Measurements from ENCODE around the gene VSTM2L.
"Not testable (repeated sequence)": the region's sequence is repeated elsewhere in the genome, so short reads cannot be mapped to it uniquely, and the experiment has no call there.

The VSTM2L gene, protein sequence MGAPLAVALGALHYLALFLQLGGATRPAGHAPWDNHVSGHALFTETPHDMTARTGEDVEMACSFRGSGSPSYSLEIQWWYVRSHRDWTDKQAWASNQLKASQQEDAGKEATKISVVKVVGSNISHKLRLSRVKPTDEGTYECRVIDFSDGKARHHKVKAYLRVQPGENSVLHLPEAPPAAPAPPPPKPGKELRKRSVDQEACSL

DNA sequence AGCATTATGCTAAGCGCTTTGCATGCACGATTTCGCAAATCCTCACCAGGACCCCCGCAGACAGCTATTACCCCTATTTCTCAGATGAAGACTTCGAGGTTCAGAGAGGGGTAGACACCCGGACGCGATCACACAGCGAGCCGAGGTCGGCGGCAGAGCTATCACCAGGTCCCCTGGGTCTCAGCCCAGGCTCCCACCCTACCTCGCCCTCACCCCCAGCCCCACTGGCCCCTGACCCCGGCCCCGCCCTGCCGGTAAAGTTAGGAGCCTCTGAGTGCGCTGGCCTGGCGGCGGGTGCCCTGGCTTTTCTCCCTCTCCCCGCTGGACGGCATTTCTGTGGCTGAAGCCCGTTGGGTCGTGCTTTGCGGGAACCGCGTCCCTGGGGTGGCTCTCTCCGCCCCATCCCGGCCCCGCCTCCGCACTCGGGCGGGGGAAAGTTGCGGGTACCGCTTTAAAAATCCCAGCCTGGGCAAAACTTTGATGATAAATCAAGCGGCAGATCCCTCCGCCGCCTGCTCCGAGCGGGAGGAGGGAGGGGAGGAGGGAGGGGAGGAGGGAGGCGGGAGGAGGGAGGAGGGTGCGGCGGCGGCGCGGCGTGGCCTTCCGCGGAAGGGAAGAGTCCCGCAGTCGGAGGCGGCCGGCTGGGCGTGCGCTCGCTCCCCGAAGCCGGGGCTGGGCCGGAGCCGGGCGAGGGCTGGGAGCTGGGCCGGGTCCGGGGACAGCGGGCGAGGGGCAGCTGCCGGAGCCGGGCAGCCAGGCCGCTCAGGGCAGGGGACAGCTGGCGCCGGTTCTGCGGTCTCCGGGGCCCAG, at the start of gene VSTM2L:
Gene VSTM2L (plus strand): TSS at position 624 of the 810 bp plus-strand sequence. CDS start 224 bp downstream, outside the sequence.
- peak; percentile 63 for DNase-seq

DNA sequence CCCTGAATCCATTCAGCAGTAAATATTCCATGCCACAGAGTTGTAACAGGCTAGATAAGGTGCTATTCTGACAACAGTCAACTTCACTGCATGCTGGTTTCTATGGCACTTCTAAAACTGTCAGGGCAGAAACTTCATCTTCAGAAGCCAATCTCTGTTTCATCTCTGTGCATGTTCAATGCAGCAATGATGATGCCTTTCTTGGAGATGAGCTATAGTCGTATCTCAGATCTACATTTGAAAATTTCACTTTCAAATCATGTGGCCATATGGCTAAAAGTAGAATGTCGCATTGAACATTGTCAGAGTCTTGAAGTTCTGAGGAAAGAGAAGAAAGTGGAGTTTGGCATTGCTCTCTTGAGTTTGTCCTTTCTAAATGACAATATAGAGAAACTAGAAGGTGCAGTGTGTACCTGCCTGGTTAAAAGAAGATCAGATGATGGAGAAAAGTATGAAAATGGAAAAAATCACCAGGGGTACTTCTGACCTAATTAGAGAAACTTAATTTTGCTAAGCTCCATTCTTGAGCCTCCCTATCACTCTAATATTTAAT, 49.0 kb upstream of the VSTM2L start:
- no peak for DNase-seq

DNA sequence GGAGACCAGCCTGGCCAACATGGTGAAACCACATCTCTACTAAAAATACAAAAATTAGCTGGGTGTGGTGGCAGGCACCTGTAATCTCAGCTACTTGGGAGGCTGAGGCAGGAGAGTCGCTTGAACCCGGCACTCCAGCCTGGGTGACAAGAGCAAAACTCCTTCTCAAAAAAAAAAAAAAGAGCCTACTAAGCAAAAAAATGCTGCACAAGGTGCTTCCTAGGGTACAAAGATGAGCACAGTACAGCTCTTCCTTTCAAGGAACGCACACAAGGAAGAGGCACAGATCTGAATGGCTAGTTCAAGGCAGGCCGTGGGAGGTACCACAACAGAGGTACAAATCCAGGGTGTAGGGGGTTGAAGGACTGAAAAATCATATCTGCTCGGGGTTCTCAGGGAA, 46.9 kb upstream of the VSTM2L start:
- DNase-seq, result not testable (repeated sequence)

DNA sequence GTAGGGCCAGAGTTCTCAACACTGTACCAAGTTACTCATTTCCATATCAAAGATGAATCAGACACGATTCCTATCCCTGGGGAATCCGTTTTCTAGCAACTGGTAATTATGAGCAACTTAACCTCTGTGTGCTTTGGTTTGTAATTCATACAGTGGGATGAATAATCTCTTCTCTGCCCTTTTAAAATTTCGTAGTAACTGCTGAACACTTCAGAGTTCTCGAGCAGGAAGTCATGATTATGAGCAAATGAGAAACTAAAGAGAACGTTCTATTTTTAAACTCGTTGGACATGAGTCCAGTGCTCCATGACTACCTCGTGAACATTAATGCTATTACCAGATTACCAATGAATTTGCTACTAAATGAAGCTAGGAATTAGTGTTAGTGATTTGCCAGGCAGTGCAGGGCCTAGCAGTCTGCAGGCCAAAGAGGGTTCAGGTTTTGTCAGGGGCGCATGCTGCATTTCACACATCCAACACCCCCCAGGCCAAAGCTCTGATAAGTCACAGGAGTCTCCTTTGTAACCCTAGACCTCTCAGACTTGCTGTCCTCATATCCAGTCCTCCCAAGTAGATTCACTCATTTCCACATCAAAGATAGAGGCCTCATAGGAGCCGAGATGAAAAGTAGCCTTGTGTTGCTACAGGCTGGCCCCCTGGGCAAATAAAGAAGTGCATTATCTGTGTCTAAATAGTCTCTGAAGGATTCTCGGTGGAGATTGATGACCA, 45.8 kb upstream of the VSTM2L start:
- peak; percentile 84 for DNase-seq

DNA sequence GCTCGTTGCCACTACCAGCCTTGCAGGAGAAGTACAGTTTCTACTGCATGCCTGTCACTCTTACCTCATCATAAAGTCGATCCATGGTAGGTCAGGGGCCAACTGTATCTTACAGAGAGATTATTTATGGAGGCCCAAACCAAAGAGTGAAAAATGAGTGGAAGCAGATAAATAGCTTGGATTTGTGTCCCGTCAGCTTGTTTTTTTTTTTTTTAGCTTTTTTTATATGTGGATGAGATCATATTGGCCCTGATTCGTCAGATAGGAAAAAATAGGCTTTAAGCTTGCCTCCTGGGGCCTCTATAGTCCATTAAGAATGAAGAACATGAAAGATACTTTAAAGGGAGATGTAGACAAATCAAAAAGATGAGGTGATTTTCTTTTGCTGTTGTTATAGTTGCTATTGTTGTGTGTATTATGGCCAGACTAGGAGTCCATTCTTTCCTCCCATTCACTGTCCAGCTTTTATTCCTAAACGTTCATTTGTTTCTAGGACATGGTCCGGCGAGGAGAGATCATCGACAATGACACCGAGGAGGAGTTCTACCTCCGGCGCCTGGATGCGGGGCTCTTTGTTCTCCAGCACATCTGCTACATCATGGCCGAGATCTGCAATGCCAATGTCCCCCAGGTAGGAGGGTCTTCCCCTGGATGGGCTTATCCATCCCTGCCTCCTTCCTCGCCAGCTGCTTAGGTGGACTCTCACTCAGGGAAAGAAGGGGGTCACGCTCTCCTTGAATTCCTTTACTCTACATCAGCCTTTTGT, 43.3 kb upstream of the VSTM2L start:
- DNase-seq, result no peak

DNA sequence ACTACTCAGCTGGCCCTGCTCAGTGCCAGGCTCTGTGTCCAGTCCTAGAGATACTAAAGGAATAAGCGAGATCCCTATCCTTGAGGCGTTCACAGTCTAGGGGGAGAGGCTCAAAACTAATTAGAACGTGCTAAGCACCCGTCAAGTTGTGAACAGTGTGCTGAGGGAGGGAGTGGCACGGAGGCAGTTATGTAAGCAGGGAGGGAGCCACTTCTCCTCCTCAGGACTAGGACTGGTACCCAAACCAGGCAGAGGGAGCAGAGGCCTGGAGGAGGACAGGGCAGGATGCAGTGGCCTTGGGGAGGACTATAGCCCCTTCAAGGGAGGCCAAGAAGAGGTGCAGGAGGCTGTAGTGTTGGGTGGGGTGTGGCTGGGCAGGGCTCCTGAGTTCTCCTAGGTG, 39.6 kb upstream of the VSTM2L start:
- DNase-seq, result no peak

DNA sequence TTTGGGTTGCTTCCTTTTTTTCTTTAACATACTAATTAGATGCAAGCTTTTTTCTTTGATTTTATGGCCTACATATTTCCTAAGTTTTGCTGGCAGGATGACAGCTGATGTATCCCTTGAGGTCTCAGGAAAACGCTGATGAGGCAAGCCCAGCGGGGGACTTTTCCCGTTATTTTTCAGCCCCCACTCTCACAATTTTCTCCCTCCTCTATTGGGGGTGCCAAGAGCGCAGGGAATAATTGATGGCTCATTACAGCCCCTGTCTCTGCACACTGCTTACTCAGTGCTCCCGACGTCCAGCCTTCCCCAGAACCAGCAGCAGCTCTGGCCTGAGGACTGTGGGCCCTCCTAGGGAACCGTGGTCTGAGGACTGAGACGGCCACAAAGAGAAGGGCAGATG, 38.6 kb upstream of the VSTM2L start:
- DNase-seq, result peak; percentile 85

DNA sequence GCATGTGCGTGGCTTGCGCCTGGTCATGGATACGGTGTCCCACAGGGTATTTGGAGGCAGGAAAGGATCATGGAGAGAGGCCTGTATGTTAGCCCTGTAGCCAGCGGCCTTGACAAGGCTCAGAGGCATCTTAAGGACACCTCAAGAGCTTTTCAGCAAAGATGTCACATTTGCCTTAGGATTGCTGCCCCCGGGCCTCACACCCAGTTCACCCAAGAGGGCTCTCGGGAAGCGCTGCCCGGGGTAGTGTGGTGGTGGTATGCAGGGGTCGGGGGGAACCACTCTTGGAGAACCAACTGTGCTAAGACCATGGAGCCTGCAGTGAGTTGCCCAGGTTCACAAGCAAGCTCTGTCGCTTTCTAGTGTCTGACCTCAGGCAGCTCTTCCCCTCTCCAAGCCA, 36.9 kb upstream of the VSTM2L start:
- DNase-seq, result no peak

DNA sequence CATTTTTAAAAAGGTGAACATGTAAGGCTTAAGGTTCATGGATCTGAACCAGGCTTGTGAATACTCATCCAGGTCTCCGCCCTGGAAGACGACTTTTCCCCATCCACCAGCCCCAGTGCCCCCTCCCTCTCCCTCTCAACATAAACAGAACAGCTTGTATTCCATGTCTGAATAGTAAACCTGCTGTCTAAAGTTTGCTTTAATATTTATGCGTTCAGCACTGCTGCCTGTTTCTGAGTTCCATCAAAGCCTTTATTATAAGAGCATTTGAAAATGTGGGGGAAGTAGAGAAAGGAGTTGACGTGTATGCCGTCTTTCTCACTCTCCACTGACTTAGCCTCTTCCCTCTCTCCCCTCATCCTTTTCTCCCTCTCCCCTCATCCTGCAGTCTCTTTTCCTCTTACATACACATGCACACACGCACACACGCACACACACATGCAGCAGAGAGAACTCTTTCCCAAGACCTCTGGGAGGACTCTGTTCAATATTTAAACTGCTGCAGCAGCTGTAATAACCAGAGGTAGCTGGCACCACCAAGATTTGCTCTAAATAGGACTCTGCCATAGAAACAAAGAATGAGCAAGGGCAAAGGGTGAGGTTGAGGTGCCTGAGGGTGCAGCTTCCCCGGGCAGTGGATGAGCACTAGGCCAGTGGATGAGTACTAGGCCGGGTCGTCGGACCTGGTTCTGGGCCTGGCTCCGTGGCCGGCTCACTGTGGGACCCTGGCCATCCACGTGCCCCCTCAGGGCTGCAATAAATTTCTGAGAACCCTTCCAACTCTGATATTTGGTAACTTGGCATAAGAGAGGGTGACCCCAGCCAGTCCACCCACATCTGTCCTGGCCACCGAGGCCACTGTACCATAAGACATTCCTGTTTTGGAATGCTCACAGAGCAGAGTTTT, 35.4 kb upstream of the VSTM2L start:
- DNase-seq, result no peak

DNA sequence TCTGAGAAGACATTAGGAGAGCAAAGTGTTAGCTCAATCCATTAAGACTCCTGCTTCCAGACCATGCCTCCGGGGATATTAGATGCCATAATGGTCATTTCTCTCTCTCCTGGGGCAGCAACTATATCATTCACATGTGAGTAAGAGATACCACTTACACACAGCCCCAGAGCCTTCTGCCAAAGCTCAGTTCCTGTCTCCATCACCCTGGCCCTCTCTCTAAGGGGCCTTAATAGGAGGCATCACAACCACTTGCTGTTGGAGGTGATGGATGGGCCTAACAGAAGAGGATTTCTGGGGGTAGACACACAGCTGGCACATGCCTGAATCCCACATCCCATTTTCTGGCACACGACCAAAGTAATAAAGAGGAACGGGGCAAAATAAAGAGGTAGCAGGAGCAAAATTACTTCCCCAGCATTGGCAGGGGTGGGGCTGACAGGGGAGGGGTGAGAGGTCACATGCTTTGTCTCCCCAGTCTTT, 34.0 kb upstream of the VSTM2L start:
- DNase-seq, result no peak

DNA sequence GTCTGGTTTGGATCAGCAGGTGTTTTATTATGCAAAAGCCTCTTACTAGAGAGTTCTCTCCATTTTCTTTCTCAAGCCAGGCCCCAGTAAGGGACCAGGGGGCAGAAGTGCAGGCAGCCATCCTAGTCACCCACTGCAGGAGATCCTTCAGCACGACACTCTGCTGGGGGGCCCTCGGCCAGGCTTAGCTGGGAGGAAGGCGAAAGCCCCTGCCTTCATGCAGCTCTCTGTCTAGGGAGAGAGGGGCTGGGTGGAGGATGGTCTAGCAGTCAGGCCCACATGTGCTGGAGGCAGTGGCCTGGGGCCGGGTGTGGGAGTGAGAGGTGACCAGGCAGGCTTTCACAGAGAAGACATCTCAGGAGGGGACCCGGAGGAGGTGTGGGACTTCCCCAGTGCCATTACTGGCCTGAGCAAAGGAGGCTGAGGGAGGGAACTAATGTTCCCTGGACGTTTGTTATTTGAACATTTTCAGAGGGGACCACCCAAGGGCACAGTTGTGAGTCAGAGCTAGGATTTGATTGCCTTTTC, 33.5 kb upstream of the VSTM2L start:
- no peak for DNase-seq

DNA sequence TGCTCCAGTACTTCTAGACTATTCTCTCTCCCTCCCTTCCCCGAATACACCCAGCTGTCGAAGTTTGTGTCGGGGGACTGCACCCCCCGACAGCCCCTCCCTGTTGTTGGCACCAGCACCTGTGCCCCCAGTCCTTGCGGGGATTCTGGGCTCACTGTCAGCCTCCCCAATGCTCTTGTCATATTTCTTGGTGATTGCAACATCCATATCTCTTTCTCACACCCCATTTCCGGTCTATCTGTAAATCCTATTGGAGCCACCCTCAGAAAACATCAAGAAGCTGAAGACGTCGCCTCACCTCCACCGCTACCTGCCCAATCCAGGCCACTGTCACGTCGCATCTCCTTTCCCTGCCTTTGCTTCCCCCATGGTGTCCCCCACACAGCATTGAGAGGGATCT, 32.6 kb upstream of the VSTM2L start:
- DNase-seq, result no peak

DNA sequence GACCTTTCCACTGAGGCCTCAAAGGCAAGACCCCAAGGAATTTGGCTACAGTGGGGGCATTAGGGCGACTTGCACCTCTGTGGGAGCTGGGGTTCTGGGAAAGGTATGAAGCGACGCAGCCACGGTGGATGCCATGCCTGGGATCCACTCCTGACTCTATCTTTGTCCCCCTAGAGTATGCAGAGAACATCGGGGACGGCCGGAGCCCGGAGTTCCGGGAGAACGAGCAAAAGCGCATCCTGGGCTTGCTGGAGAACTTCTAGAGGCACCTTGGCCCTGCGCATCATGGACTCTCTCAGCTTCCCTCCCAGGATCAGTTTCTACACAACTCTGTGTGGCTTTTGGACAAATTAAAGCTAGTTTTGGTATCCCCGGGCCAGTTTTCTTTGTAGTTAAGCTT, 31.2 kb upstream of the VSTM2L start:
- no peak for DNase-seq

DNA sequence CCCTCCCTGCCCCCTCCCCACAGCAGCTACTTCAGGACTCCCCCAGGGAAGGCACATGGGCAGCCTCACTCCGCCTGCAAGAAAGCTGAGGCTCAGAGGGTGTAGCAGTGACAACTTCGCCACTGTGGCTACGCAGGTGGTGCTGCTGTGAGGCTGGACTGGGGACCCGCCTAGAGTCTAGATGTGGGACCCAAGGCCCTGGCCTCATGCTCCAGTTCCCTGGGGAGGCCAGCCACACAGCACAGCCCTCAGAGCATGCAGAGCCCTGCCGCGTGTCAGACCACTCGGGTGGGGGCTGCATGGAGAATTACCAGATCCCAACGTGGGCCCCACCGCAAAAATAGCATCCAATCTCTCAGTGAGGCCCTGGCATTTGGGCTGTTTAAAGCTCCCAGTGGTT, 30.8 kb upstream of the VSTM2L start:
- no peak for DNase-seq

DNA sequence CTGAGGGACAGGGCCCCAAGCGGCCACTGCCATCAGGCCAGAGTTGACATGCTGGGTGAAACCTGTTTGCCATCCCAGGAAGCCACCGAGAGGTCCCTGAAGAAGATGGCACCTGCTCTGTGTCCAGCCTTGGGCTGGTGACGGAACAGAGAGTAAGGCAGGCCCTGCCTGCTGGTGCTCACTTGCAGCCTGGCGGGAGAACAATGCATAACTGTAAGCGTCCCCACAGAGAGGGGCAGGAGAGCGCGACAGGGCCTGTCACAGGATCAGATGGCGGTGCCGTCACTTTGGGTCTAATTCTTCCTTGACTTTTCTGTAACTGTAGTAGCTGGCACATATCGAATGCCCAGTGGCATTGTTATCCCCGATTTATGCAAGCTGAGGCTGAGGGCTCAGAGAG, 29.0 kb upstream of the VSTM2L start:
- DNase-seq, result no peak

DNA sequence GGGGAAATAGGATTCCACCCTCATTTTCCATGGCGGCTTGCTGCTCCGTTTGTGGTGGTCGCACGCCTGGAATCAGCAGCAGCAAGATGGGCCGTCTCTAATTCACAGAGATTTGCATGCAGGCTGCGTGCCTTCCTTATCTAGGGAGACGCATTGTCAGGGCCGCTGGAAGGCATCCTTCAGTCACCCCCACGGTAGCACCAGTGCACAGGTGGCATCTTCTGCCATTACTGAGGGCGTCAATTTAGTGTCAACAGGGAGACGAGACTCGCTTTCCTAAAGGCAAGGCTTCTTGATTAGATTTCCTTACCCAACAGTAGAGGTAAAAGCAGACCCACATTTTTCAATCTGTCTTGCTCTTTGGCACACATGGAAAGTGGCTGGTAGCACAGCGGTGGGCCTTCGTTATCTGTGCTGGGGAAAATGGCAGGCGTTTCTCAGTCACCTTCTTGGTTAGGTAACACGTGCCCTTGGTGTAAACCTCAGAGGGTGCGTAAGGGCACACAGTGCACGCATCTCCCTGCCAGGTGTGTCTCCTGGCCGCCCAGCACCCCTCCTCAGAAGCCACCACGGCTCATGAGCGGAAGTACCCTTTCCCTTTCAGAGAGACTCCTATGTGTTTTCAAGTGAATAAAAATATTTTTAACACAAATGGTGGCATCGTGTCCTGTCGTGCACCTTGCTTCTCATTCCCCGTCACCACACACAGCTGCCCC, 27.3 kb upstream of the VSTM2L start:
- no peak for DNase-seq

DNA sequence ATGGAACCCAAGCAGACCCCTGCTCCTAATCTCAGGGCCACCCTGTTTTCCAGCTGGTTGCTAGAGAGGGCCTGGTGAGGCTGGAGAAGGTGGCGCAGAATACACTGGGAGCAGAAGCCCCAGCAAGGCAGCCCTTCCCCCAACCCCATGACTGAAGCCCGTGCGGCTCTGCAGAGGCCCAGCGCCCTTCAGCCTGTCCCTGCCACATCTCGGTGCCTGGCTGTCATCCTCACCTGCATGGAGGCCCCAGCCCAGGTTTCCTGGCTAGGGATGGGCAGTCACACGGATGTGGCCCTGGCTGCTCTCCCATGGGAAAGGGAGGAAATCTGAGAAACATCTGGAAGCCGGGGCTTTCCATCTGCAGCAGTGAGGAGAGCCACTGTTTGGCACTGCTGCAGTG, 26.1 kb upstream of the VSTM2L start:
- no peak for DNase-seq

DNA sequence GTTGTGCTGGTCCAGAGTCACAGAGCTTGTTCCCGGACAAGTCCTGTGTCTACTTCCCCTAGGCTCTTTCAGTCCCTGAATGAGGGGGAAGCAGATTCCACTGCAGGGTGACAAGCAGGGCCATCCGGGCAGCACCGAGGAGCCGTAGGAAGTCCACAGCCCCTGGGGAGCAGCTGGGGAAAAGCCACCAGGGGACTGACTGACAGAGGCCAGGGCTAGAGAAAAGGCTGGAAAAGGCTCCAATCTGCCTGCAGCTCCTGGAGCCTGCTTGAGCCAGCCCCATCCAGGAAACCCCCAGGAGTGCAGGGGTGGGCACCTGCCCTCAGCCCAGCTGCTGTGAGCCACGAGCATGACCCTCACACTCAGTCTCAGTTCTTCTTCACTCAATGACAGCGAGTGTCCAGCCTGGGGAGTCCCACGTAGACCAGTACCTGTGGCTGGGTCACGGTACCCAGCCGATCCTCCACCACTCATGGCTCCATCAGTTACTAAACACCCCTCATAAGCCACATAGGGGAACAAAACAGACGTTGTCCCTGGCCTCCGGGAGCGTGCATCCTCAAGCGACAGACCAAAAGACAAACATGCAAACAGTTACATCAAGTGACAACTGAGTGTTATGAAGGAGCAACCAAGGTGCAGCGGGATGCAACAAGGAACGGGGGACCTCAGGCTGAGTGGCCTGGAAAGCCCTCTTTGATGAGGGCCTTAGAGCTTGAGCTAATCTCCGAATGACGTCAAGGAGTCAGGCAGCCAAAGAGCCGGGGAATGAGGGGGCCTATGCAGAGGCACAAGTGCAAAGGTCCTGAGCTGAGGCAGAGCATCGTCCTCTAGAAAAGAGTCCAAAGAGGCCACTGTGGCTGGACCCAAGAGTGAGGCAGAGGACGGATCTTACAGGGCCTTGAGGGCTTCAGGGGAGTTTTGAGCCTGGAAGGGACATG, 24.8 kb upstream of the VSTM2L start:
- no peak for DNase-seq

DNA sequence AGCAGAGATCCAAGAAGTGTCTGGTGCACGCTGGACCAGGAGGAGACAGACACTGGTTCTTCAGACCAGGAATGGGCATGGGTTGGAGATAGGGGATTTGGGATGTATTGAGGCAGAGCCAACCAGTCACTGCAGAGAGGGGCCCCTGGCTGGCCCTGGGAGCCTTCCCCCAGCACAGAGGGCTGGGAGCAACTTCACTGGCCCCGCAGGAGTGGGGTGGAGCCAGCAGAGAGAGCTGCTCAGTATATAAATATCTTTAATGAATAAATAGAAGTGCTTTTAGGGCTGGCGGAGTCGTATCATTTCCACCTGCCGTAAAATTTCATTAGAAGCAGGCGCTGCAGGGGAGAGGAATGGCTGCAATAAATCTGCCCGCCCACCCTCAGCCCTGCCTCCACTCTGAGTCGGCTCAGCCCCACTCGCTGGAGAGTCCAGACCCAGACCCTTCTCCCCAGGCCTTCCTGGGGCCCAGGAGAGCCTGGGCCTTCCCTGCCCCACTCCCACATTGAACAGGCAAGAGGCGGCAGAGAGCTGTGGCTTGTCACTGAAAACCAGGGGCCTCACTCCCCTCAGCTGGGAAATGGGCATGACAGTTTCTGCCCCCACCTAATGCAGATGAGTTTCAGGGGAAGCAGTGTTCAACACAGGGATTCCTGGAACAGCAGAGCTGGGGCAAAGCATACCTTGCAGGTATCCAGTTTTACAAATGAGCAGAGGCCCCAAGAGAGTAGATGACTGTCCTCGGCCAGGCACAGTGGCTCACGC, 23.9 kb upstream of the VSTM2L start:
- no peak for DNase-seq
